SU-DHL-6 (cell line): Measurements from ENCODE around the gene ST14.
"Not testable (repeated sequence)": the region's sequence is repeated elsewhere in the genome, so short reads cannot be mapped to it uniquely, and the experiment has no call there.

Source experiments
- H2AFZ ChIP-seq: fragments of 200-600 bp; sonication (generic); 2 replicates; pipeline ENCODE4 v1.6.1; 2014; ENCODE audit warnings: low read depth, mild to moderate bottlenecking, moderate library complexity, mixed read lengths, antibody characterized with exemption, low read length; ENCODE audit not compliant: severe bottlenecking
- H3F3A ChIP-seq: fragments of 200-600 bp; shearing (Covaris generic); 2 replicates; pipeline ENCODE4 v1.6.0; 2016; ENCODE audit warnings: antibody characterized with exemption, mild to moderate bottlenecking; ENCODE audit not compliant: insufficient read depth
- H3K27ac ChIP-seq: fragments of 200-600 bp; sonication (generic); 2 replicates; pipeline ENCODE4 v1.5.1; 2016; ENCODE audit warnings: low read depth, mild to moderate bottlenecking, low read length, moderate library complexity, mixed read lengths
- H3K27me3 ChIP-seq: fragments of 200-600 bp; sonication (generic), shearing (Covaris generic); 2 replicates; pipeline ENCODE4 v1.6.0; 2014; ENCODE audit warnings: mild to moderate bottlenecking, low read length
- H3K36me3 ChIP-seq: fragments of 200-600 bp; sonication (generic); 2 replicates; pipeline ENCODE4 v1.6.1; 2014; ENCODE audit warnings: mild to moderate bottlenecking, low read length, mixed read lengths
- H3K4me2 ChIP-seq: fragments of 300-600, 200-600 bp; shearing (Covaris generic), sonication (generic); 2 replicates; pipeline ENCODE4 v1.6.0; 2014; ENCODE audit warnings: low read length, low read depth, mild to moderate bottlenecking; ENCODE audit not compliant: poor library complexity, severe bottlenecking
- H3K4me3 ChIP-seq: fragments of 200-600 bp; sonication (generic); 2 replicates; pipeline ENCODE4 v1.5.1; 2014; ENCODE audit warnings: antibody characterized with exemption, low read length, mild to moderate bottlenecking, mixed read lengths; ENCODE audit not compliant: insufficient read depth, poor library complexity, severe bottlenecking
- H3K79me2 ChIP-seq: fragments of 200-600 bp; sonication (generic); 2 replicates; pipeline ENCODE4 v1.6.1; 2014; ENCODE audit warnings: mild to moderate bottlenecking, low read length, moderate library complexity; ENCODE audit not compliant: insufficient read depth
- H3K9ac ChIP-seq: fragments of 200-600 bp; sonication (generic); 2 replicates; pipeline ENCODE4 v1.7.0; 2014; ENCODE audit warnings: mild to moderate bottlenecking, low read length
- H3K9me2 ChIP-seq: fragments of 200-600 bp; sonication (generic); replicated peaks from 2 replicates; pipeline ENCODE4 v1.6.1; 2014; ENCODE audit warnings: low read length; ENCODE audit not compliant: insufficient read depth
- H3K9me3 ChIP-seq: fragments of 200-600 bp; sonication (generic); 2 replicates; pipeline ENCODE4 v1.6.1; 2014; ENCODE audit warnings: low read length, mixed read lengths; ENCODE audit not compliant: insufficient read depth
- H4K20me1 ChIP-seq: fragments of 200-600 bp; sonication (generic); 2 replicates; pipeline ENCODE4 v1.6.1; 2014; ENCODE audit warnings: low read depth, mild to moderate bottlenecking, antibody characterized with exemption, low read length, moderate library complexity, mixed read lengths
- CTCF ChIP-seq: fragments of 200-600 bp; sonication (generic); IDR thresholded peaks from one replicate; pipeline ENCODE4 v1.5.1; 2017; ENCODE audit warnings: antibody characterized with exemption, mild to moderate bottlenecking, low read length, moderate library complexity; ENCODE audit not compliant: insufficient read depth, poor library complexity, severe bottlenecking
- EZH2phosphoT487 ChIP-seq: fragments of 200-600 bp; sonication (generic), shearing (Covaris generic); conservative IDR thresholded peaks from 2 replicates; pipeline ENCODE4 v1.6.1; 2018; ENCODE audit warnings: mild to moderate bottlenecking, antibody characterized with exemption, low read length, moderate library complexity, mixed read lengths

The ST14 gene

DNA sequence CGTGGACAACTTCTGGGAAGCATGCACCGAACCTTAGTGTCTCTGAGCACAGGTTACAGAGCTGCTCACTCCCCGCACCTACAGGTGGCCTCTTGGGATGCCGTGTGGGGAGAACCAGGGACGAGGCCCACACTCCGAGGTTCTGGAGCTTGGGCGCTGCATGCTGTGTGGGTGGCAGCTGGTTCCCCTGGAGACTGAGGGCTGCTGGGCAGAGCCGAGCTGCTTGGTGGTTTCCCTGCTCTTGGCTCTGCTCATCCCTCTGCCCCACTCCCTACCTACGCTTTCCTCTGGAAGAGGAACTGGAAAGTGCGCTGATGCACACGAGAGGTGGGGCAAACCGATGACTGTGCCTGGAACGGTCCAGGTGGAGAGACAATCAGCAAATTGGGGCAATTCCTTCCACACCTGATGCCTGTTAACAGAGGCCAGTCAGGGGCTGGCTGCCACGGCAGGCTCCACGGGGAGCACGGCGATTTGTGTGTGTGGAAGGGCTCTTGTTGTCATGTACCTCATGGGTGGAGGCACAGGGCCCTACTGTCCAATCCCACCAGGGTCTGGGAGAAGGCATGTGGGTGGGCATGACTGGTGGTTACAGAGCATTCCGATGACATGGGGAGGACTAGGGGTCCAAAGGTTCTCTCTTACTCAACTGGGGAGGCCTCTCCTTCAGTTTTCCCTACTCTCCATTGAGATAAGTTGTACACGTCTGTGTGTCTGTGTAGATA, 60.9 kb downstream of the ST14 start:
- H3K4me2 ChIP-seq, result no peak overlapping the region
- no peaks in the 10 kb centered on the region for H3K9me2 ChIP-seq
- H3K27me3 ChIP-seq, result no peaks in the 10 kb centered on the region

GRCh38 chr11:130223291-130223971, 63.8 kb downstream of the ST14 start:
- Histone ChIP-seq H3K27ac (no peak overlapping the region), H3K9ac (no peak overlapping the region), H3F3A (no peaks in the 10 kb centered on the region), H3K36me3 (no peaks in the 10 kb centered on the region), H3K9me2 (no peaks in the 10 kb centered on the region), H2AFZ (no peak overlapping the region), H3K4me3 (no peak overlapping the region), H4K20me1 (no peaks in the 10 kb centered on the region), H3K79me2 (no peaks in the 10 kb centered on the region), H3K27me3 (no peaks in the 10 kb centered on the region), H3K4me2 (no peak overlapping the region), H3K9me3 (no peaks in the 10 kb centered on the region)
- TF ChIP-seq EZH2phosphoT487 (no peak), CTCF (no peak)

More for the DNA sequence above, 60.9 kb downstream of the ST14 start:
- Histone ChIP-seq H3K9me3 (no peaks in the 10 kb centered on the region), H3K36me3 (no peaks in the 10 kb centered on the region), H3K79me2 (no peaks in the 10 kb centered on the region), H2AFZ (no peak overlapping the region), H3K9ac (no peak overlapping the region), H3K27ac (no peak overlapping the region), H3K4me3 (no peak overlapping the region), H3F3A (no peaks in the 10 kb centered on the region), H4K20me1 (no peaks in the 10 kb centered on the region)
- no peak for TF ChIP-seq CTCF
- TF ChIP-seq EZH2phosphoT487, result no peak

DNA sequence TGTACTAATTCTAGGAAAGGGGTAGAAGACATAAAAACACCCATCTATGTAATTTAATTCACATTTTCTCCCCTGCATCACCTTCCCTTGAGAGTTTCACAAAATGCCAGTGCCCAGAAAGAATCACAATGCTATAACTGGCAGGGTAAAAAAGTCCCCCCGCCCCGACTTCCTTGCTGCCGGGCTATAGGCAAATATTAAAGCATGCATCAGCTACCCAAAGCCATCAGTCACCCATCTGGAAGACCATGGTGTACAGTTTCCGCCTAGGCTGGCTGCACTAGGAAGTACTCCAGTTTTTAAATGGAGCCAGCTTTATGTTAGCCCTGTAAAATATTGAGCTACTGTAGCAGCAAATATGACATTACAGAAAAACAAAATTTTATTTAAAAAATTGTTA, 67.8 kb downstream of the ST14 start:
- Histone ChIP-seq H3K4me3 (no peak overlapping the region), H3K36me3 (no peaks in the 10 kb centered on the region), H3K79me2 (no peaks in the 10 kb centered on the region), H3F3A (no peaks in the 10 kb centered on the region), H3K9ac (no peak overlapping the region), H3K9me3 (no peaks in the 10 kb centered on the region), H3K27me3 (no peaks in the 10 kb centered on the region), H3K9me2 (no peaks in the 10 kb centered on the region), H3K4me2 (no peak overlapping the region), H3K27ac (no peak overlapping the region), H2AFZ (no peak overlapping the region), H4K20me1 (no peaks in the 10 kb centered on the region)
- TF ChIP-seq CTCF, result no peak
- TF ChIP-seq EZH2phosphoT487, result no peak

DNA sequence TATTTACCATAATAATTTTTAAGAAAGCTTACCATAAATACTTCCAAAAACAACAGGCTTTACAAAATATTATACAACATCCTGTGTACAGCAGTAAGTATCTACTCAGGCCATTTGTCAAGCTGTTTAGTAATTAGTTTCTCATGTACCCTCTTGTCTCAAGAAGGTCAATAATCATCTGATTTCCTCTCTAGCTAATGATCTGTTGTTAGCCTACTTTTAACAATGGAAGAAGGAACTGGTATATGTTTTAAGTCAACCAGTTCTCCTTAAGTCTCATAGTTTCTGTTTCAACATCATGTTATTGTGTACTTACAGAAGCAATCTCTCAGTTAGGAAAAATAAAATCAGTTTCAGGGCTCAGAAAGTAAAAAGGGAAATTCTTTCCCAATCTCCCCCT, 73.9 kb downstream of the ST14 start:
- H3K27ac ChIP-seq, H3K4me2 ChIP-seq, H4K20me1 ChIP-seq, H3K79me2 ChIP-seq, H3K4me3 ChIP-seq, H3K9me3 ChIP-seq, H3F3A ChIP-seq, H3K9me2 ChIP-seq, H3K9ac ChIP-seq, H3K27me3 ChIP-seq, H2AFZ ChIP-seq, H3K36me3 ChIP-seq: not testable (repeated sequence)

DNA sequence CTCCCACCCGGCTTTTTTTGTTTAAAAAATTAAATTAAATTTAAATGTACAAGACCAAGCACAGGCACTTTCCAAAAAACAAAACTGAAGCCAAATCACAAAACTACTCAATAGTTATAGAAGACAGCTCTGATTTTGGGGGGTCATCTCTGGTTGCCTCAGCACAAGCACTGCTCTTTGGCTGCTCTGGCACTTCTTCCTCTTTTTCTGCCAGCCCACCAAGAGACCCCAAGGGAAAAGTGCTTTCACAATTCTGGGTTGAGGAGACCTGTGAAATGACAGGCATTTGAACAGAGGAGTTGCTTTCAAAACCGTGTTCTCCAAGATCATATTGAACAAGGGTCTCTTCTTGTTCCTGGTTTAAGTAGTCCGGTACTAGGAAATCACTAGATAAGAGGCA, 74.3 kb downstream of the ST14 start:
- H3K27ac ChIP-seq, result not testable (repeated sequence)

More for the DNA sequence above, 74.3 kb downstream of the ST14 start:
- not testable (repeated sequence) for H3K9me2 ChIP-seq, H4K20me1 ChIP-seq, H3K4me3 ChIP-seq, H3K9me3 ChIP-seq, H2AFZ ChIP-seq, H3K27me3 ChIP-seq, H3F3A ChIP-seq, H3K4me2 ChIP-seq, H3K9ac ChIP-seq, H3K79me2 ChIP-seq, H3K36me3 ChIP-seq
